Measurements from ENCODE around the gene PDLIM4. TPM values are rescaled to one million over a fixed set of nuclear protein-coding genes. Genes with fewer than 3 reads are reported as not detected.

Gene PDLIM4
- total and polyA plus RNA-seq, 9 donors = 3.4 to 63.4 (median 40.8) TPM

GRCh38 chr5:132275367-132276220 lies 18.1 kb downstream of the PDLIM4 start:
- intact Hi-C loops (cut with DNase I) = no loop called here
- Histone ChIP-seq H3K9me3 (no peaks in the 10 kb centered on the region), H3K27me3 (no peaks in the 10 kb centered on the region), H3K36me3 (no peaks in the 10 kb centered on the region), H3K27ac (no peak overlapping the region), H3K4me3 (no peak overlapping the region), H3K4me1 (ENCODE audit: insufficient read depth) (no peaks in the 10 kb centered on the region)
- TF ChIP-seq POLR2A (IDR thresholded peaks at IDR 0.05) = no peak
- no peak for DNase-seq
- whole genome bisulfite sequencing, 3 donors = 82 to 89% (median 85%) methylated on average over 5 of the region's 5 CpGs

DNA sequence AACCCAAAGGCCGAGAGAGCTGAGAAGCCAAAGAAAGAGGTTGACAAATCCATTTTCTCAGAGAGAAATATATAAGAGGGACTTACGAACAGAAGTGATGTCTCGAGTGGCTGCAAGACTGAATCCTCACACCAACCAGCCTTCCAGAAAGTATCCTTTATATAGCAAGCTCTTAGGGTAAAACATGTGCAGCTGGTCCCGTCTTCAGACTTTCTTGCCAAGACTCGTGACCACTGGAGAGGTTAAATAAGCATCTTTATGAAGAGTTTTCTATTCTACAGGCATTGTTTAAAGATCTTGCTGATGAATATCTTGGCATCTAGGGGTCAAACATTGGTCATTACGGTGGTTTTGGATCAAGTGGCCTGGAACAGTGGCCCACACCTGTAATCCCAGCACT lies 19.8 kb downstream of the PDLIM4 start:
- intact Hi-C loops (cut with DNase I) = no loop called here
- Histone ChIP-seq H3K4me3 (no peak overlapping the region), H3K27me3 (no peaks in the 10 kb centered on the region), H3K27ac (no peak overlapping the region), H3K4me1 (ENCODE audit: insufficient read depth) (no peaks in the 10 kb centered on the region), H3K9me3 (no peaks in the 10 kb centered on the region), H3K36me3 (no peaks in the 10 kb centered on the region)
- 47 to 62% (median 60%) methylated on average over 6 of the region's 6 CpGs for whole genome bisulfite sequencing, 3 donors
- TF ChIP-seq CTCF (IDR thresholded peaks at IDR 0.05) (no peak), EP300 (IDR thresholded peaks at IDR 0.05) (no peak), POLR2A (IDR thresholded peaks at IDR 0.05) (no peak)
- no peak for DNase-seq

- Histone ChIP-seq H3K4me1 (ENCODE audit: insufficient read depth) (no peaks in the 10 kb centered on the region), H3K27me3 (no peaks in the 10 kb centered on the region), H3K4me3 (no peak overlapping the region), H3K27ac (no peak overlapping the region), H3K9me3 (no peaks in the 10 kb centered on the region), H3K36me3 (no peaks in the 10 kb centered on the region)
- intact Hi-C loops (cut with DNase I) = no loop called here
- no peak for DNase-seq
- TF ChIP-seq CTCF (IDR thresholded peaks at IDR 0.05) (no peak), POLR2A (IDR thresholded peaks at IDR 0.05) (no peak), EP300 (IDR thresholded peaks at IDR 0.05) (no peak)
- 88 to 93% (median 89%) methylated on average over 6 of the region's 6 CpGs for WGBS, 3 donors
Measured at GRCh38 chr5:132277971-132278853, 20.7 kb downstream of the PDLIM4 start.

- DNase-seq = no peak
- Histone ChIP-seq H3K9me3 (no peaks in the 10 kb centered on the region), H3K27ac (no peak overlapping the region), H3K27me3 (no peaks in the 10 kb centered on the region), H3K4me1 (ENCODE audit: insufficient read depth) (no peaks in the 10 kb centered on the region), H3K4me3 (no peak overlapping the region), H3K36me3 (no peaks in the 10 kb centered on the region)
- WGBS, 3 donors = 79 to 87% (median 79%) methylated on average over 3 of the region's 3 CpGs
- no peak for TF ChIP-seq CTCF (IDR thresholded peaks at IDR 0.05)
- no peak for TF ChIP-seq EP300 (IDR thresholded peaks at IDR 0.05)
- intact Hi-C loops (cut with DNase I) = no loop called here
Measured at GRCh38 chr5:132279801-132280200, 22.3 kb downstream of the PDLIM4 start.

All from ovary (tissue), 9 donors.